Psoas muscle (tissue), 8 donors: Measurements from ENCODE around the gene ITPRIP. TPM values are rescaled to one million over a fixed set of nuclear protein-coding genes. Genes with fewer than 3 reads are reported as not detected.
A peak's percentile ranks its signal among the peaks of the same experiment; 100 is the strongest.

Experiments
- ATAC-seq, 4 donors: fragments of 200-7000 bp; cut with Tn5 transposase; one replicate each; pipeline ENCODE4 v1.9.1; 2020; ENCODE audit warnings: moderate library complexity in 3 of 4, mild to moderate bottlenecking in 2 of 4
- DNase-seq, 2 donors: peaks; one replicate each; pipeline ENCODE4 v3.0.0-alpha.2; 2020
- H3K27ac ChIP-seq: fragments of 200-600 bp; one replicate; pipeline ENCODE4 v1.8.0; 2022
- H3K27me3 ChIP-seq, 3 donors: fragments of 200-600 bp in 1 of 3; one replicate each; pipeline versions ENCODE4 v1.6.1 to v1.8.0; 2013 to 2022; ENCODE audit warnings: low read length in 2 of 3, mild to moderate bottlenecking in 2 of 3, moderate library complexity in 1 of 3; ENCODE audit not compliant: insufficient read depth in 3 of 3
- H3K36me3 ChIP-seq, 2 donors: fragments of 200-600 bp in 1 of 2; one replicate each; pipeline versions ENCODE4 v1.6.1 to v1.8.0; 2013 to 2022; ENCODE audit warnings: low read depth in 1 of 2, mild to moderate bottlenecking in 1 of 2, moderate library complexity in 1 of 2; ENCODE audit not compliant: insufficient read depth in 1 of 2
- H3K4me1 ChIP-seq: fragments of 200-600 bp; one replicate; pipeline ENCODE4 v1.8.0; 2022
- H3K4me3 ChIP-seq: fragments of 200-600 bp; one replicate; pipeline ENCODE4 v1.8.0; 2022; ENCODE audit warnings: mild to moderate bottlenecking
- H3K9me3 ChIP-seq: fragments of 200-600 bp; one replicate; pipeline ENCODE4 v1.8.0; 2022
- CTCF ChIP-seq: fragments of 200-600 bp; IDR thresholded peaks from one replicate; pipeline ENCODE4 v1.8.0; 2022; ENCODE audit warnings: antibody characterized with exemption
- WGBS, 3 donors: extraction: QIAGEN DNeasy Blood & Tissue Kit; methylation state at CpG; one replicate each; pipeline versions ENCODE4 v1.1.6 to v1.1.7; 2013; 5-methylcytosine and 5-hydroxymethylcytosine counted together
- intact Hi-C, 2 donors: fragments of 100-400 bp; cut with DNase I; formaldehyde crosslinking; loops; one replicate each; pipeline versions ENCODE4 v1.11.0 to v1.14.2; 2022
- polyA plus RNA-seq, 3 donors: library from polyadenylated mRNA; stranded (reverse); fragments of 200-250 nt; gene quantifications; one replicate each; pipeline ENCODE4 v1.2.3, GENCODE V29; 2013
- total RNA-seq, 4 donors: library from RNA; stranded (reverse); fragmentation: NEBNext Ultra II Directional in 2 of 4; extraction: Animal tissue kit (Norgen Biotek cat#: 25700) in 2 of 4; gene quantifications; one replicate each; pipeline versions ENCODE4 v1.2.1 to v1.2.4, GENCODE V29; 2021 to 2023
- donor health status: healthy with polysubstance abuse.
- donor health status: DM: no; HTN: no; CAD: no; lungs with moderate emphysema.
- donor health status: Bipolar disorder and iron deficiency.
- donor health status: healthy.
- donor health status: DM: yes; HTN: yes; CAD: no.
- donor health status: DM: no; HTN: no; CAD: no.
- donor health status: DM: no; HTN: no; CAD: no.
- donor health status: DM: yes; HTN: yes; CAD: no.

ITPRIP gene
- total and polyA plus RNA-seq, 7 donors: 6.2 to 118 (median 9.7) TPM

DNA sequence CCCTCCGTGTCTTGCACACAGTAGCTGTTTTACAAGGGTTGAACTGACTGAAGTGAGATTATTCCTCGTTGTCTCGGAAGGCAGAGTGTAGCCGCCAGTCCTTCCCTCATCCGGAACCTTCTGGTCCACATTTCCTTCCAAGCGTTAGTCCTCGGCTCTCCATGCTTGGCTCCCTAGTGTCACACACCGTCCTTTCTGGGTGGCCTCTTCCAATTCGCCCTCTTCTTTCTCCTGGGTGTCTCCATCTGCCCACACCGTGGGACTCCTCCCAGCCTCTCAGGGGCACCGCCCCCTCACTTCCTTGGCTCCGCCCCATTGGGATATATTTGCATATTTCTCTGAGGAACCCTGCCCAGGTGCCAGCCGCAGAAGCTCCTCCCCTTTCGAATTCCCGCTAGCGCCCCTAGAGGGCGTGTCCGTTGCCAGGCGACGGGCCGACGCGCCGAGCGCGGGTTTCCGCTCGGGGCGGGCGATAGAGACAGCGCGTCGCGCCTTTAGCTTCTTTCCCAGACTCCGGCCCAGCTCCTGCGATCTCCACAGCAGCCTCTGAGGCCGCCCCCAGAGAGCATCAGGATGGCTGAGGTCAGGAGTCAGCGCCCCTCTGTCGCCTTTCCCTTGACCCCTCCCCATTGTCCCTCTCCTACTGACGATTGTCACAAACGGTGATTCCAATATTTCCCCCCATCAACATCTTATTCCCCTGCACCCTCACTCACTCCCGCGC is 15.2 kb upstream of the ITPRIP start, which contains the start of gene CFAP58:
Gene CFAP58, plus strand, starts transcription at position 509 of the 724 bp plus-strand sequence. Its CDS starts 65 bp downstream, at position 574.
- intact Hi-C loops: loop anchor here in 1 of 2 donors (5.0 kb wide), 1 partner anchor 61 kb away; no protein-coding TSS in a partner anchor
- Histone ChIP-seq H3K4me3 (peak within 1 kb of the TSS; percentile 68), H3K4me1 (peaks cover 17% of the 10 kb centered on the region), H3K36me3 (no peaks in the 10 kb centered on the region), H3K27ac (peak within 1 kb of the TSS; percentile 17), H3K27me3 (peaks cover 0 to 6% (median 0%) of the 10 kb centered on the region in 3 donors), H3K9me3 (no peaks in the 10 kb centered on the region)
- DNase-seq: peak; percentile 89 to 94
- peak; percentile 65 for TF ChIP-seq CTCF
- 2 to 3% (median 3%) methylated on average over 43 of the region's 43 CpGs for WGBS, 3 donors
- peak; percentile 91 to 94 (median 93) for ATAC-seq

GRCh38 chr10:104351919-104352318 is 13.7 kb upstream of the ITPRIP start:
- intact Hi-C loops: loop anchor here (1.0 to 5.0 kb wide), 2 partner anchors 47 to 60 kb away; no protein-coding TSS in a partner anchor
- no peak for TF ChIP-seq CTCF

DNA sequence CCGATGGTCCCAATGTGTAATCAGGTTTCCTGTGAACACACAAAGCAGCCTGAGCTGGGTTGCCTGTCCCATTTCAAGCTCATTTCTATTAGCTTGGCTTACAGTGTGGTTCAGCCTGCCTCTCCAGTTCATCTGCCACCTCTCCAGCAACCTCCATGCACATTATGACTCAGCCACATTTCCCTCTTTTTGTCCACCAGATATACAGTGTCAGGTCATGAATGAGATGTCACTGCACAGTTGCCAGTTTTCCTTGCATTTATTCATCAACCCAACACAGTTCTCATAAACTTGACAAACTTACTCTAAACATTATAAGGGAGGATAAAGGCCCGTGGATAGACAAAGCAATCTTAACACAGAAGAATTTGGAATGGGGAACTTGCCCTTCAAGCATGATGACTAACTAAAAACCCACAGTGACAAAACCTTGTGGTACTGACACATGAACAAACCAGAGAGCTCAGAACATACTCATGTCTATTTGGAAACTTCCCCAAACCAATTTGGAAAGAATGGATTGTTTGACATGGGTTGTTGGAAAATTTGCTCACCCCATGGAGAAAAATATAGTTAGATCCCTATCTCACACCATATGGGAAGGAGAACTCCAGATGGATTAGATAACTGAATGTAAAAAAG is 12.9 kb upstream of the ITPRIP start:
- DNase-seq (no peak), ATAC-seq (no peak)
- Histone ChIP-seq H3K27me3 (peaks cover 0 to 6% (median 0%) of the 10 kb centered on the region in 3 donors), H3K4me1 (peaks cover 17% of the 10 kb centered on the region), H3K9me3 (no peaks in the 10 kb centered on the region), H3K27ac (no peak overlapping the region), H3K4me3 (no peak overlapping the region), H3K36me3 (no peaks in the 10 kb centered on the region)
- TF ChIP-seq CTCF: no peak
- intact Hi-C loops: loop anchor here (1.0 to 5.0 kb wide), 2 partner anchors 46 to 59 kb away; no protein-coding TSS in a partner anchor
- WGBS, 3 donors: 67 to 79% (median 75%) methylated on average over 2 of the region's 2 CpGs

More at GRCh38 chr10:104351919-104352318, 13.7 kb upstream of the ITPRIP start:
- Histone ChIP-seq H3K4me1 (peaks cover 17% of the 10 kb centered on the region), H3K4me3 (no peak overlapping the region), H3K9me3 (no peaks in the 10 kb centered on the region), H3K36me3 (no peaks in the 10 kb centered on the region), H3K27ac (no peak overlapping the region), H3K27me3 (peaks cover 0 to 6% (median 0%) of the 10 kb centered on the region in 3 donors)
- ATAC-seq (no peak), DNase-seq (no peak)
- 71 to 95% (median 82%) methylated on average over 1 of the region's 1 CpG for WGBS, 3 donors

- peak overlapping the region; percentile 31 for H3K4me3 ChIP-seq
- peak; percentile 73 to 85 (median 77) for ATAC-seq
- H3K9me3 ChIP-seq: no peaks in the 10 kb centered on the region
- H3K36me3 ChIP-seq: no peaks in the 10 kb centered on the region
- peaks cover 0 to 3% (median 0%) of the 10 kb centered on the region in 3 donors for H3K27me3 ChIP-seq
- WGBS, 3 donors: 35 to 39% (median 36%) methylated on average over 6 of the region's 6 CpGs
- no peak for DNase-seq
- TF ChIP-seq CTCF: peak; percentile 72
- H3K27ac ChIP-seq: peak overlapping the region; percentile 64
- peaks cover 17% of the 10 kb centered on the region for H3K4me1 ChIP-seq
- intact Hi-C loops: loop anchor here (1.0 to 5.0 kb wide), 2 partner anchors 58 to 59 kb away; no protein-coding TSS in a partner anchor
Observed at GRCh38 chr10:104350127-104350635, 11.9 kb upstream of the ITPRIP start.
